ENCODE measurements around the gene SLC9C1.
A peak's percentile ranks its signal among the peaks of the same experiment; 100 is the strongest.

SLC9C1 gene

GRCh38 chr3:112128843-112129727 lies 164.9 kb downstream of the SLC9C1 start:
- DNase-seq = peak; percentile 85

- DNase-seq = no peak
These were observed 166.2 kb downstream of the SLC9C1 start for GRCh38 chr3:112127522-112128494.

- DNase-seq = no peak
These were observed 167.5 kb downstream of the SLC9C1 start for GRCh38 chr3:112126511-112126911.

- DNase-seq = no peak
These were observed 169.0 kb downstream of the SLC9C1 start for GRCh38 chr3:112124907-112125607.

GRCh38 chr3:112123548-112123947 lies 170.5 kb downstream of the SLC9C1 start:
- DNase-seq = no peak

GRCh38 chr3:112122870-112123269 lies 171.1 kb downstream of the SLC9C1 start:
- DNase-seq = no peak

- no peak for DNase-seq
These were observed 172.2 kb downstream of the SLC9C1 start for GRCh38 chr3:112121577-112122547.

- no peak for DNase-seq
These were observed 173.8 kb downstream of the SLC9C1 start for GRCh38 chr3:112119962-112120836.

GRCh38 chr3:112117841-112118571 lies 176.0 kb downstream of the SLC9C1 start:
- DNase-seq = no peak

- no peak for DNase-seq
These were observed 176.6 kb downstream of the SLC9C1 start for GRCh38 chr3:112117415-112117814.

GRCh38 chr3:112116748-112117186 lies 177.2 kb downstream of the SLC9C1 start:
- DNase-seq = no peak

- DNase-seq = no peak
These were observed 178.1 kb downstream of the SLC9C1 start for GRCh38 chr3:112115806-112116383.

- no peak for DNase-seq
These were observed 178.8 kb downstream of the SLC9C1 start for GRCh38 chr3:112115161-112115739.

- DNase-seq = no peak
These were observed 179.3 kb downstream of the SLC9C1 start for GRCh38 chr3:112114576-112115160.

- peak; percentile 80 for DNase-seq
These were observed 182.1 kb downstream of the SLC9C1 start for GRCh38 chr3:112111785-112112402.

- no peak for DNase-seq
These were observed 184.7 kb downstream of the SLC9C1 start for GRCh38 chr3:112109322-112109721.

- no peak for DNase-seq
These were observed 189.2 kb downstream of the SLC9C1 start for GRCh38 chr3:112104774-112105173.

GRCh38 chr3:112101916-112102315 lies 192.1 kb downstream of the SLC9C1 start:
- no peak for DNase-seq

Data from CD4-positive, alpha-beta T cell treated with Interleukin-21 for 1 hour (primary cell).